ENCODE measurements around the gene C17orf114.

GRCh38 chr17:4839221-4839620 lies 37.1 kb upstream of the C17orf114 start:
- TF ChIP-seq CTCF (IDR thresholded peaks at IDR 0.05), result no peak
- no peak for TF ChIP-seq POLR2A (IDR thresholded peaks at IDR 0.05)
